GM19025 (cell line): ENCODE measurements around the gene NFIB.

Experiments
- ATAC-seq: cut with Tn5 transposase; IDR thresholded peaks from one replicate; pipeline ENCODE4 v1.9.1; 2021; ENCODE audit warnings: mild to moderate bottlenecking, low read depth, moderate library complexity; ENCODE audit not compliant: unreplicated experiment

The NFIB gene

GRCh38 chr9:14136047-14136635 lies 177.8 kb downstream of the NFIB start:
- ATAC-seq, result no peak

- no peak for ATAC-seq
Observed at GRCh38 chr9:14135421-14135820, 178.5 kb downstream of the NFIB start.

GRCh38 chr9:14133394-14133793 lies 180.5 kb downstream of the NFIB start:
- ATAC-seq, result no peak

GRCh38 chr9:14132775-14133174 lies 181.2 kb downstream of the NFIB start:
- ATAC-seq, result no peak

- no peak for ATAC-seq
Observed at GRCh38 chr9:14131356-14132088, 182.4 kb downstream of the NFIB start.

GRCh38 chr9:14127656-14128055 lies 186.3 kb downstream of the NFIB start:
- ATAC-seq, result no peak

- ATAC-seq, result no peak
Observed at GRCh38 chr9:14119694-14120514, 194.0 kb downstream of the NFIB start.

- ATAC-seq, result no peak
Observed at GRCh38 chr9:14112226-14112625, 201.7 kb downstream of the NFIB start.

GRCh38 chr9:14111696-14112095 lies 202.2 kb downstream of the NFIB start:
- no peak for ATAC-seq

GRCh38 chr9:14107977-14108376 lies 206.0 kb downstream of the NFIB start:
- no peak for ATAC-seq

GRCh38 chr9:14107495-14107894 lies 206.4 kb downstream of the NFIB start:
- ATAC-seq, result no peak

GRCh38 chr9:14106699-14107098 lies 207.2 kb downstream of the NFIB start:
- no peak for ATAC-seq

- ATAC-seq, result no peak
Observed at GRCh38 chr9:14104496-14104895, 209.4 kb downstream of the NFIB start.

- ATAC-seq, result no peak
Observed at GRCh38 chr9:14103115-14103514, 210.8 kb downstream of the NFIB start.

- ATAC-seq, result no peak
Observed at GRCh38 chr9:14099737-14100136, 214.2 kb downstream of the NFIB start.

GRCh38 chr9:14098486-14099180 lies 215.3 kb downstream of the NFIB start:
- ATAC-seq, result no peak

- ATAC-seq, result no peak
Observed at GRCh38 chr9:14097666-14098415, 216.1 kb downstream of the NFIB start.

- no peak for ATAC-seq
Observed at GRCh38 chr9:14097215-14097614, 216.7 kb downstream of the NFIB start.

- no peak for ATAC-seq
Observed at GRCh38 chr9:14096258-14096922, 217.6 kb downstream of the NFIB start.

GRCh38 chr9:14095277-14095676 lies 218.7 kb downstream of the NFIB start:
- ATAC-seq, result no peak
